Measurements from ENCODE around the gene CABP2. TPM values are rescaled to one million over a fixed set of nuclear protein-coding genes. Genes with fewer than 3 reads are reported as not detected.

The CABP2 gene
- total and polyA plus RNA-seq, 8 donors, result not detected

DNA sequence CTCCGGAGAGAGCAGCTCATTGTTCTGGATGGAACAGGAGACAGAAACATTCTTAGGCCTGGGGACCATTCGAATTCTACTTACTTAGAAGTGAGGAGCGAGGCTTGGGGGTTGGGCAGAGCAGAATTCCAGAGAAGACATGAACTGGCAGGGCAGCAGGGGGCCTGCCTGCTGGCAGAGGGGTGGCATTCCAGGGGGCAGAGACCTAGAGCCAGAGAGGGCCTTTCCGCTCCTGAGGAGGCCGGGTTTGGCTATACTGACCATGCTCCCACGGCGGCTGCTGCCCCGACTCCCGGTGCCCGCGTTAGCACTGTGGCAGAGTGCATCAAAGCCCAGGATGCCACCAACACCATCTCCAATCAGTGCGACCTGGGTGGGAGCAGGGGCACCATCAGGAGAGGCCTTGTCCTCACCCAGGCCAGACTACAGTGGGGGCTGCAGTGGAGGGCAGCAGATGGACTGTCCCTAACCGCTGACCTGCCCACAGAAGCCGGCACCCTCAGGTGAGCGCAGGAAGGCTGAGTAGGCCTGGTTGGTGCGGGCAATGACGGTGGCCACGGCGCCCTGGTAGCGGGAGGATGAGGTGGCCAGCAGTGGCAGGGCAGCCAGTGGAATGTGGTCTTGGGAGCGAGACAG lies 25.5 kb downstream of the CABP2 start:
- H3K9me3 ChIP-seq, result no peaks in the 10 kb centered on the region
- DNase-seq (peak in 1 of 4 donors; percentile 67), ATAC-seq (no peak)
- no peak overlapping the region for H3K27ac ChIP-seq
- no peak for TF ChIP-seq CTCF (IDR thresholded peaks at IDR 0.05)
- H3K4me3 ChIP-seq, result no peak overlapping the region
- intact Hi-C loops (cut with DNase I), result no loop called here
- no peaks in the 10 kb centered on the region for H3K27me3 ChIP-seq
- peaks cover 0 to 11% of the 10 kb centered on the region in 2 donors for H3K4me1 ChIP-seq
- H3K36me3 ChIP-seq, result peaks cover 0 to 90% of the 10 kb centered on the region in 2 donors

GRCh38 chr11:67496113-67496512 lies 27.1 kb downstream of the CABP2 start:
- Histone ChIP-seq H3K27me3 (no peaks in the 10 kb centered on the region), H3K9me3 (no peaks in the 10 kb centered on the region), H3K36me3 (peaks cover 0 to 90% of the 10 kb centered on the region in 2 donors), H3K27ac (no peak overlapping the region), H3K4me3 (no peak overlapping the region), H3K4me1 (peaks cover 0 to 2% of the 10 kb centered on the region in 2 donors)
- intact Hi-C loops (cut with DNase I), result no loop called here
- no peak for TF ChIP-seq CTCF (IDR thresholded peaks at IDR 0.05)
- ATAC-seq, result no peak
- peak in 1 of 4 donors; percentile 50 for DNase-seq

- ATAC-seq (no peak), DNase-seq (peak in 1 of 4 donors; percentile 68)
- intact Hi-C loops (cut with DNase I), result no loop called here
- no peaks in the 10 kb centered on the region for H3K4me1 ChIP-seq
- no peak overlapping the region for H3K4me3 ChIP-seq
- H3K9me3 ChIP-seq, result no peaks in the 10 kb centered on the region
- no peak for TF ChIP-seq CTCF (IDR thresholded peaks at IDR 0.05)
- no peak overlapping the region for H3K27ac ChIP-seq
- H3K27me3 ChIP-seq, result no peaks in the 10 kb centered on the region
- H3K36me3 ChIP-seq, result peaks cover 0 to 96% of the 10 kb centered on the region in 2 donors
These were observed 27.8 kb downstream of the CABP2 start for GRCh38 chr11:67495234-67496005.

- no peak overlapping the region for H3K4me3 ChIP-seq
- intact Hi-C loops (cut with DNase I), result no loop called here
- no peak overlapping the region for H3K27ac ChIP-seq
- H3K36me3 ChIP-seq, result peaks cover 0 to 98% of the 10 kb centered on the region in 2 donors
- no peaks in the 10 kb centered on the region for H3K9me3 ChIP-seq
- ATAC-seq, result no peak
- peak in 1 of 4 donors; percentile 65 for DNase-seq
- H3K4me1 ChIP-seq, result no peaks in the 10 kb centered on the region
- H3K27me3 ChIP-seq, result no peaks in the 10 kb centered on the region
- no peak for TF ChIP-seq CTCF (IDR thresholded peaks at IDR 0.05)
These were observed 28.6 kb downstream of the CABP2 start for GRCh38 chr11:67494371-67495233.
